ENCODE results near the gene MIA2. TPM values are rescaled to one million over a fixed set of nuclear protein-coding genes. Genes with fewer than 3 reads are reported as not detected.
"Not testable (repeated sequence)": the region's sequence is repeated elsewhere in the genome, so short reads cannot be mapped to it uniquely, and the experiment has no call there.

Gene MIA2
- total RNA-seq, 3 donors from 2014 or later, result 19.5 to 37.0 (median 23.3) TPM

DNA sequence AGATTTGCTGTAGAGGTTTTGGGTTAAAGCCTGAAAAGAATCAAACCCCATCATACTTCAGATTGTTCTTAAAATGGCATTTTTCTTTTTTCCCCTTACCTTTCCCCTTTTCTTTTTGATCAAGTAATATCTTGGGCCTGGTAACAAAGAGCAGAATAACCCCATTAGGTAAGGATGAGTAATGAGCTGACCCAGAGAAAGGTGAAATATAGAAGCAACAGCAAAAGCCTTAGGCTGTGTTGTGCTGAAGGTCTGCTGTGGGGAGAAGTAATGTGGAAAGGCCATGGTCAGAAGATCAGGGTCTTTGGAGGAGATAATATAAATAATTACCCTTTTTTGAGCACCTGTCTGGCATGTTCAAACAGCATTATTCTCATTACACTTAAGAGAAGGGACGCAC, 42.3 kb downstream of the MIA2 start:
- TF ChIP-seq, protein P1, sequence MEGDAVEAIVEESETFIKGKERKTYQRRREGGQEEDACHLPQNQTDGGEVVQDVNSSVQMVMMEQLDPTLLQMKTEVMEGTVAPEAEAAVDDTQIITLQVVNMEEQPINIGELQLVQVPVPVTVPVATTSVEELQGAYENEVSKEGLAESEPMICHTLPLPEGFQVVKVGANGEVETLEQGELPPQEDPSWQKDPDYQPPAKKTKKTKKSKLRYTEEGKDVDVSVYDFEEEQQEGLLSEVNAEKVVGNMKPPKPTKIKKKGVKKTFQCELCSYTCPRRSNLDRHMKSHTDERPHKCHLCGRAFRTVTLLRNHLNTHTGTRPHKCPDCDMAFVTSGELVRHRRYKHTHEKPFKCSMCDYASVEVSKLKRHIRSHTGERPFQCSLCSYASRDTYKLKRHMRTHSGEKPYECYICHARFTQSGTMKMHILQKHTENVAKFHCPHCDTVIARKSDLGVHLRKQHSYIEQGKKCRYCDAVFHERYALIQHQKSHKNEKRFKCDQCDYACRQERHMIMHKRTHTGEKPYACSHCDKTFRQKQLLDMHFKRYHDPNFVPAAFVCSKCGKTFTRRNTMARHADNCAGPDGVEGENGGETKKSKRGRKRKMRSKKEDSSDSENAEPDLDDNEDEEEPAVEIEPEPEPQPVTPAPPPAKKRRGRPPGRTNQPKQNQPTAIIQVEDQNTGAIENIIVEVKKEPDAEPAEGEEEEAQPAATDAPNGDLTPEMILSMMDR (IDR thresholded peaks at IDR 0.05), result no peak
- no peak for TF ChIP-seq POLR2AphosphoS5 (IDR thresholded peaks at IDR 0.05)
- no peak for TF ChIP-seq POLR2A (IDR thresholded peaks at IDR 0.05)
- H3K4me1 ChIP-seq, result no peaks in the 10 kb centered on the region
- intact Hi-C loops (cut with DNase I; ENCODE audit: low total_unique reads), result no loop called here
- no peaks in the 10 kb centered on the region for H3K36me3 ChIP-seq
- peaks cover 0 to 5% of the 10 kb centered on the region in 2 donors for H3K9me3 ChIP-seq
- H3K4me3 ChIP-seq, result no peak overlapping the region
- H3K27ac ChIP-seq, result no peak overlapping the region
- no peak for DNase-seq (ENCODE audit: low spot score in 2 of 2)
- no peaks in the 10 kb centered on the region for H3K27me3 ChIP-seq

- TF ChIP-seq POLR2A (IDR thresholded peaks at IDR 0.05), result no peak
- TF ChIP-seq, protein P1 (IDR thresholded peaks at IDR 0.05), result no peak
- TF ChIP-seq POLR2AphosphoS5 (IDR thresholded peaks at IDR 0.05), result no peak
- intact Hi-C loops (cut with DNase I; ENCODE audit: low total_unique reads), result no loop called here
- Histone ChIP-seq H3K9me3 (peaks cover 0 to 3% of the 10 kb centered on the region in 2 donors), H3K4me3 (no peak overlapping the region), H3K36me3 (no peaks in the 10 kb centered on the region), H3K4me1 (no peaks in the 10 kb centered on the region), H3K27me3 (no peaks in the 10 kb centered on the region), H3K27ac (no peak overlapping the region)
- no peak for DNase-seq (ENCODE audit: low spot score in 2 of 2)
These were observed 42.9 kb downstream of the MIA2 start for GRCh38 chr14:39276579-39277114.

DNA sequence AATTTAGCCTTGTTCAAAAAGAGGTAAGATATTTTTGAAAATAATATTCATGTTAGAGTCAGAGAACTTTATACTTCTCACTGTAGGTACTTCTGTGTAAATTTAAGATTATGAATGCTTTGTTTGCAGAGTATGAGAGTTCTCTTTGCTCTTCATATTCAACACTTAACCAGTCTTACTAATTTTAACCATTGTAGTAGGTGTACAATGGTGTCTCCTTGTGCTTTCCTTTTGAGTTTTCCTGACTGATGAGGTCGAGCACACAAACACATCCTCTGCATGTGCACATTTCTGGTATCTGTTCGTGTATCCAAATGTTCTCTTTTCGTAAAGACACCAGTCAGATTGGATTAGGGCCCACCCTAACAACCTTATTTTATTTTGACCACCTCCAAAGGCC, 45.8 kb downstream of the MIA2 start:
- H3K36me3 ChIP-seq, result no peaks in the 10 kb centered on the region
- TF ChIP-seq, protein P1 (IDR thresholded peaks at IDR 0.05), result no peak
- TF ChIP-seq POLR2A (IDR thresholded peaks at IDR 0.05) (no peak), POLR2AphosphoS5 (IDR thresholded peaks at IDR 0.05) (no peak)
- no peak for DNase-seq (ENCODE audit: low spot score in 2 of 2)

DNA sequence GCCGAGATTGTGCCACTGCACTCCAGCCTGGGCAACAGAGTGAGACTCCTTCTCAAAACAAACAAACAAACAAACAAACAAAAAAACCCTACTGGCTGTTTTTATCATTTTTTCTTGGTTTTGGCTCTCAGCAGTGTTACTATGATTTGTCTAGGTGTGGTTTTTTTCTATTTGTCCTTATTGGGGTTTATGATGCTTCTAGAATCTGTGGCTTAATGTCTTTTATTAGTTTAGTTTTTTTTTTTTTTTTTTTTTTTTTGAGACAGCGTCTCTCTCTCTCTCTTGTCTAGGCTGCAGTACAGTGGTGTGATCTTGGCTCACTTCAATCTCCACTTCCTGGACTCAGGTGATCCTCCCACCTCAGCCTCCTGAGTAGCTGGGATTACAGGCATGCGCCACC, 47.0 kb downstream of the MIA2 start:
- H3K27me3 ChIP-seq; H3K4me3 ChIP-seq; H3K9me3 ChIP-seq; H3K36me3 ChIP-seq; intact Hi-C loops (cut with DNase I; ENCODE audit: low total_unique reads); H3K4me1 ChIP-seq; DNase-seq (ENCODE audit: low spot score in 2 of 2); H3K27ac ChIP-seq: not testable (repeated sequence)

More for the DNA sequence above, 45.8 kb downstream of the MIA2 start:
- H3K27ac ChIP-seq, result no peak overlapping the region
- no peak overlapping the region for H3K4me3 ChIP-seq
- no peaks in the 10 kb centered on the region for H3K4me1 ChIP-seq
- no peaks in the 10 kb centered on the region for H3K27me3 ChIP-seq
- H3K9me3 ChIP-seq, result no peaks in the 10 kb centered on the region
- intact Hi-C loops (cut with DNase I; ENCODE audit: low total_unique reads), result no loop called here

DNA sequence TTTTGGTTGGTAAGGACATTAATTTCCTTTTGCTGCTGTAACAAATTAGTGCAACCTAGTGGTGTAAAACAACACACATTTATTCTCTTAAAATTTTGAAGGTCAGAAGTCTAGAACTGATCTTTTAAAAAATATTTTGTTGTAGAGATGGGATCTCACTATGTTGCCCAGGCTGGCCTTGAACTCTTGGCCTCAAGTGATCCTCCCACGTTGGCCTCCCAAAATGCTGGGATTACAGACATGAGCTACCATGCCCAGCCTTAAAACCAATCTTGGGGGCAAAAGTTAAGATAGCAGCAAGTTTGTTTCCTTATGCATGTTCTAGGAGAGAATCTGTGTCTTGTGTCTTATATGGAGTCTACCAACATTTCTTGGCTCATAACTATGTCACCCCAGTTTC, 55.8 kb downstream of the MIA2 start:
- Histone ChIP-seq H3K4me3 (no peak overlapping the region), H3K36me3 (peaks cover 4% of the 10 kb centered on the region), H3K4me1 (no peaks in the 10 kb centered on the region), H3K9me3 (no peaks in the 10 kb centered on the region), H3K27ac (no peak overlapping the region), H3K27me3 (no peaks in the 10 kb centered on the region)
- TF ChIP-seq POLR2AphosphoS5 (IDR thresholded peaks at IDR 0.05), result no peak
- TF ChIP-seq, protein P1 (IDR thresholded peaks at IDR 0.05), result no peak
- no peak for DNase-seq (ENCODE audit: low spot score in 2 of 2)
- intact Hi-C loops (cut with DNase I; ENCODE audit: low total_unique reads), result no loop called here

DNA sequence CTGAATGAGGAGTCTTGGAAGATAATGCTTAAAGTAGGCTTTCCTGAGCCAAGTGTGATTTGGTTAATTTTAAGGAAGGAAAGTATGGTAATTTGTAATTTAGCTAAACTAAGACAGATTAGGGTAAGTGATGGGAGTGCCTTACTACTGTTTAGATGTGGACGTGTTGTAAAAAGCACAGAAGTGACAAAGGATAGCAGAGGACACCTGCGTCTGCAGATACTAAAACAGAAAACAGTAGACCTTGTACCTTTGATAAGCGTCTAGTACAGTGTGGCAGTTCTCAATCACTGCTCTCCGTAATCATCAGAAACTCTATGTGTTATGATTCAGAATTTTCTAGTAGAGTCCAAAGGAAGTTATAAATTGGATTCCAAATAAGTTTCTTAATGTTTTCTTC, 58.0 kb downstream of the MIA2 start:
- TF ChIP-seq, protein P1 (IDR thresholded peaks at IDR 0.05), result no peak
- no peak for TF ChIP-seq POLR2AphosphoS5 (IDR thresholded peaks at IDR 0.05)
- no peak for TF ChIP-seq POLR2A (IDR thresholded peaks at IDR 0.05)
- Histone ChIP-seq H3K4me1 (no peaks in the 10 kb centered on the region), H3K9me3 (no peaks in the 10 kb centered on the region), H3K27me3 (no peaks in the 10 kb centered on the region), H3K36me3 (peaks cover 7% of the 10 kb centered on the region), H3K27ac (no peak overlapping the region), H3K4me3 (no peak overlapping the region)
- no peak for DNase-seq (ENCODE audit: low spot score in 2 of 2)
- intact Hi-C loops (cut with DNase I; ENCODE audit: low total_unique reads), result no loop called here
